ENCODE results near the gene ABCC1.
"Not testable (repeated sequence)": the region's sequence is repeated elsewhere in the genome, so short reads cannot be mapped to it uniquely, and the experiment has no call there.

ABCC1 gene

GRCh38 chr16:16096858-16097213 is 147.4 kb downstream of the ABCC1 start:
- DNase-seq (ENCODE audit: insufficient read length, low spot score): no peak
- no peak for FAIRE-seq
- no peak for TF ChIP-seq CTCF (IDR thresholded peaks at IDR 0.05; ENCODE audit: insufficient read depth, missing control alignments)

GRCh38 chr16:16099320-16099719 is 149.9 kb downstream of the ABCC1 start:
- FAIRE-seq: no peak
- no peak for DNase-seq (ENCODE audit: insufficient read length, low spot score)
- TF ChIP-seq CTCF (IDR thresholded peaks at IDR 0.05; ENCODE audit: insufficient read depth, missing control alignments): no peak

- no peak for FAIRE-seq
- TF ChIP-seq CTCF (IDR thresholded peaks at IDR 0.05; ENCODE audit: insufficient read depth, missing control alignments): no peak
- DNase-seq (ENCODE audit: insufficient read length, low spot score): no peak
These were observed 151.2 kb downstream of the ABCC1 start for GRCh38 chr16:16100631-16101030.

DNA sequence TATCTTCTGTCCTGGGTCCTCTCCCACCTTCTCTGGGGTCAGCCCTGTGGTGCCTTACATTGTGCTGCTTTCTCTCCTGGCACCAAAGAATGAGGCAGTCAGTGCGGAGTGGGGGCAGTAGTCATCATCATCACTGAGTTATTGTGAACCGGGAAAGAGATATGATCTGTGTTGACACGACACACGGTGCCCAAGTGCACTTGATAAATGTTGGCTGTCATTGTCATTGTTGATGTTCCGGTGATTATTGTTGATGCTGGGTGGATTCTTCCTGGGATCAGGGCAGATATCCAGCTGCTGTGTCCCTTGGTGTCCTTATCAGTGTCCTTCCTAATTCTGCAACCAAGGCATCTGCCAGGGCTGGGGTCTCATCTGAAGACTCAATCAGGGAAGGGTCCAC is 152.2 kb downstream of the ABCC1 start:
- no peak for TF ChIP-seq CTCF (IDR thresholded peaks at IDR 0.05; ENCODE audit: insufficient read depth, missing control alignments)
- DNase-seq (ENCODE audit: insufficient read length, low spot score): no peak
- no peak for FAIRE-seq

GRCh38 chr16:16102738-16103137 is 153.3 kb downstream of the ABCC1 start:
- DNase-seq (ENCODE audit: insufficient read length, low spot score) (no peak), FAIRE-seq (no peak)
- TF ChIP-seq CTCF (IDR thresholded peaks at IDR 0.05; ENCODE audit: insufficient read depth, missing control alignments): no peak

DNA sequence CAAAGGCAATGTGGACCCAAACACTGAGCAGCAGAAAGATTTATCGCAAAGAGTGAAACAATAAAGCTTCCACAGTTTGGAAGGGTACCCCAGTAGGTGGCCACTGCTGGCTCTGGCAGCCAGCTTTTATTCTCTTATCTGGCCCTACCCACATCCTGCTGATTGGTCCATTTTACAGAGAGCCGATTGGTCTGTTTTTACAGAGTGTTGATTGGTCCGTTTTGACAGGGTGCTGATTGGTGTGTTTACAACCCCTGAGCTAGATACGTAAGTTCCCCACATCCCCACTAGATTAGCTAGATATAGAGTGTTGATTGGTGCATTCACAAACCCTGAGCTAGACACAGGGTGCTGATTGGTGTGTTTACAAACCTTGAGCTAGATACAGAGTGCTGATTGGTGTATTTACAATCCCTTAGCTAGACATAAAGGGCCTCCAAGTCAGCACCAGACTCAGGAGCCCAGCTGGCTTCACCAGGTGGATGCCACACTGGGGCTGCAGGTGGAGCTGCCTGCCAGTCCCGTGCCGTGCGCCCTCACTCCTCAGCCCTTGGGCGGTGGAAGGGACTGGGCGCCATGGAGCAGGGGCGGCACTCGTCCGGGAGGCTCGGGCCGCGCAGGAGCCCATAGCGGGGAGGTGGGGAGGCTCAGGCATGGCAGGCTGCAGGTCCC is 154.9 kb downstream of the ABCC1 start:
- not testable (repeated sequence) for FAIRE-seq; DNase-seq (ENCODE audit: insufficient read length, low spot score)

GRCh38 chr16:16104804-16105141 is 155.4 kb downstream of the ABCC1 start:
- DNase-seq (ENCODE audit: insufficient read length, low spot score); FAIRE-seq: not testable (repeated sequence)

DNA sequence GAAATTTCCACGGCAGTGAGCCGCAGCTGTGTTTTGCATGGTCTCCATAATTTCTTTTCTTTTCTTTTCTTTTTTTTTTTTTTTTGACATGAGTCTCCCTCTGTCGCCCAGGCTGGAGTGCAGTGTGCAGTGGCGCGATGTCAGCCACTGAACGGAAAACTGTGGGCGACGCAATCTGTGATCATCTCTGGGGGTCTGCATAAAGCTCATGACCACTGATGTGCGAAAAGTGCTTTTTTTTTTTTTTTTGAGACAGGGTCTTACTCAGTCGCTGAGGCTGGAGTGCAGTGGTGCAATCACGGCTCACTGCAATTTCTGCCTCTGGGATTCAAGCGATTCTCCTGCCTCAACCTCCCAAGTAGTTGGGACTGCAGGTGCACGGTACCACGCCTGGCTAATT is 156.2 kb downstream of the ABCC1 start:
- no peak for TF ChIP-seq CTCF (IDR thresholded peaks at IDR 0.05; ENCODE audit: insufficient read depth, missing control alignments)
- DNase-seq (ENCODE audit: insufficient read length, low spot score) (no peak), FAIRE-seq (no peak)
